Ectodermal cell (in vitro differentiated cells): ENCODE results near the gene KCNH3.
A peak's percentile ranks its signal among the peaks of the same experiment; 100 is the strongest.

ENCODE experiments used
- H3K27ac ChIP-seq: 2 replicates; pipeline ENCODE4 v1.7.0; 2013; ENCODE audit warnings: mild to moderate bottlenecking, low read depth, low read length; ENCODE audit not compliant: insufficient read depth, poor library complexity, severe bottlenecking
- H3K27me3 ChIP-seq: 2 replicates; pipeline ENCODE4 v1.7.0; 2013; ENCODE audit warnings: mild to moderate bottlenecking, low read length; ENCODE audit not compliant: insufficient read depth, control insufficient read depth, poor library complexity, severe bottlenecking
- H3K36me3 ChIP-seq: one replicate; pipeline ENCODE4 v1.7.0; 2013; ENCODE audit warnings: low read length; ENCODE audit not compliant: control insufficient read depth, insufficient read depth
- H3K4me1 ChIP-seq: one replicate; pipeline ENCODE4 v1.7.0; 2013; ENCODE audit warnings: low read length; ENCODE audit not compliant: control insufficient read depth, insufficient read depth
- H3K4me3 ChIP-seq: 2 replicates; pipeline ENCODE4 v1.7.0; 2013; ENCODE audit warnings: low read depth, low read length, control low read depth; ENCODE audit not compliant: insufficient read depth
- H3K9me3 ChIP-seq: 2 replicates; pipeline ENCODE4 v1.7.0; 2013; ENCODE audit warnings: mild to moderate bottlenecking, low read length, moderate library complexity; ENCODE audit not compliant: control insufficient read depth
- WGBS, 2 experiments: methylation state at CpG; one replicate each; pipeline ENCODE4 v1.1.7; 2013; ENCODE audit warnings: missing lambda C conversion rate in 2 of 2; 5-methylcytosine and 5-hydroxymethylcytosine counted together

KCNH3 gene

GRCh38 chr12:49560695-49561094, 21.9 kb downstream of the KCNH3 start:
- Histone ChIP-seq H3K27me3 (no peaks in the 10 kb centered on the region), H3K36me3 (peaks cover 61% of the 10 kb centered on the region), H3K27ac (no peak overlapping the region), H3K4me3 (no peak overlapping the region), H3K9me3 (no peaks in the 10 kb centered on the region), H3K4me1 (no peaks in the 10 kb centered on the region)
- 95 to 96% methylated on average over 7 of the region's 7 CpGs for WGBS, 2 experiments

GRCh38 chr12:49562233-49562632, 23.4 kb downstream of the KCNH3 start:
- Histone ChIP-seq H3K27me3 (no peaks in the 10 kb centered on the region), H3K36me3 (peaks cover 61% of the 10 kb centered on the region), H3K4me1 (peaks cover 5% of the 10 kb centered on the region), H3K4me3 (no peak overlapping the region), H3K9me3 (no peaks in the 10 kb centered on the region), H3K27ac (no peak overlapping the region)
- WGBS, 2 experiments: 96 to 97% methylated on average over 6 of the region's 6 CpGs

DNA sequence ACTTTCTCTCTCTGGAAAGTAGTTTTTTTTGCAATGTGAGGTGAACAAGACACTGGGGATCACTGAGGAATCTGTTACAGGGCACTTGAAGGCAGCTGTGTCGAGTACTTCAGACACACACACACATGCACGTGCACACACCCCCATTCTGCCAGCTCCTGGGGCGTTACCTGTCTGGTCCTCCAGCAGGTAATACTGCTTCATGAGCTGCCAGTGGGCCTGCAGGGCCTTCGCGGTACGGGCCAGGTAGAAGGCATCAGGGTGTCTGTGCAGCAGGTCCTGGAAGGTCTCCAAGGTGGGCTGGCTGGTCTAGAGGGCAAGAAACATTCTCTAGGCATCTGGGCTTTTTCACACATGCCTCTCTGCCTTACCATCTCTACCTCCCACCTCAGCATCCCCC, 24.0 kb downstream of the KCNH3 start:
- Histone ChIP-seq H3K4me3 (no peak overlapping the region), H3K36me3 (peaks cover 61% of the 10 kb centered on the region), H3K27me3 (no peaks in the 10 kb centered on the region), H3K9me3 (no peaks in the 10 kb centered on the region), H3K4me1 (peaks cover 5% of the 10 kb centered on the region), H3K27ac (no peak overlapping the region)
- WGBS, 2 experiments: 96 to 97% methylated on average over 6 of the region's 6 CpGs

- Histone ChIP-seq H3K27me3 (no peaks in the 10 kb centered on the region), H3K36me3 (peaks cover 53% of the 10 kb centered on the region), H3K4me1 (peaks cover 8% of the 10 kb centered on the region), H3K27ac (no peak overlapping the region), H3K4me3 (no peak overlapping the region), H3K9me3 (no peaks in the 10 kb centered on the region)
- 96 to 99% methylated on average over 14 of the region's 14 CpGs for WGBS, 2 experiments
These were observed 25.3 kb downstream of the KCNH3 start for GRCh38 chr12:49563951-49564685.

GRCh38 chr12:49564686-49565405, 26.0 kb downstream of the KCNH3 start:
- Histone ChIP-seq H3K36me3 (peaks cover 48% of the 10 kb centered on the region), H3K4me1 (peaks cover 10% of the 10 kb centered on the region), H3K27me3 (no peaks in the 10 kb centered on the region), H3K4me3 (no peak overlapping the region), H3K27ac (no peak overlapping the region), H3K9me3 (no peaks in the 10 kb centered on the region)
- WGBS, 2 experiments: 95 to 96% methylated on average over 8 of the region's 8 CpGs

- Histone ChIP-seq H3K4me1 (peaks cover 10% of the 10 kb centered on the region), H3K36me3 (peaks cover 42% of the 10 kb centered on the region), H3K27me3 (no peaks in the 10 kb centered on the region), H3K4me3 (no peak overlapping the region), H3K9me3 (no peaks in the 10 kb centered on the region), H3K27ac (no peak overlapping the region)
- 94% methylated on average over 12 of the region's 12 CpGs for WGBS, 2 experiments
These were observed 26.8 kb downstream of the KCNH3 start for GRCh38 chr12:49565406-49566265.

DNA sequence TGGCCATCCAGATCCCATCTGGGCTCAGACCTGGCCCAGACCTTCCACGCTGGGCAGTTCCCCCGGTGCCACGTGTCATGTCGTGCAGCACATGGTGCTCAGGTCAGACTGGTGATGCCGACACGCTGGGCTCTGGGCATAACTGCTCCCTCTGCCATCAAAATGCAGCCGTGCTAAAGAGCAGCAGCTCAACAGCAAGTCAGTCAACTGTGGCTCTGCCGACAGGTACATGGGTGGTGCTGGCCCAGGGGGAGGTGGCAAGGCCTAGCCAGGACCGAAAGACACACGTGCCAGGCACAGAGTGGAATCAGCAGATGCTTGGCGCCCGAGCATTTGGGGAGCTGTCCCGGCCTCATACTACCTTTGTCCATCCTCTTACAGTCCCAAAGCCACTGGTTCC, 27.5 kb downstream of the KCNH3 start:
- Histone ChIP-seq H3K4me3 (peak overlapping the region; percentile 99), H3K27ac (no peak overlapping the region), H3K4me1 (peaks cover 10% of the 10 kb centered on the region), H3K27me3 (no peaks in the 10 kb centered on the region), H3K9me3 (no peaks in the 10 kb centered on the region), H3K36me3 (peaks cover 34% of the 10 kb centered on the region)
- WGBS, 2 experiments: 95 to 96% methylated on average over 13 of the region's 13 CpGs

GRCh38 chr12:49567302-49567610, 28.4 kb downstream of the KCNH3 start:
- H3K27ac ChIP-seq: no peak overlapping the region

GRCh38 chr12:49567611-49568441, 29.0 kb downstream of the KCNH3 start, which contains the start of gene MCRS1:
Gene MCRS1 (minus strand): TSS chr12:49568142. CDS start chr12:49566731, 1,411 bp downstream.
- H3K36me3 ChIP-seq: peaks cover 23% of the 10 kb centered on the region
- H3K27ac ChIP-seq: peak within 1 kb of the TSS; percentile 64
- peaks cover 10% of the 10 kb centered on the region for H3K4me1 ChIP-seq

More at GRCh38 chr12:49567302-49567610, 28.4 kb downstream of the KCNH3 start:
- Histone ChIP-seq H3K27me3 (no peaks in the 10 kb centered on the region), H3K4me1 (peaks cover 10% of the 10 kb centered on the region), H3K4me3 (peak overlapping the region; percentile 99), H3K9me3 (no peaks in the 10 kb centered on the region), H3K36me3 (peaks cover 28% of the 10 kb centered on the region)
- 11 to 12% methylated on average over 11 of the region's 11 CpGs for WGBS, 2 experiments

More at GRCh38 chr12:49567611-49568441, 29.0 kb downstream of the KCNH3 start, which contains the start of gene MCRS1:
- Histone ChIP-seq H3K4me3 (peak within 1 kb of the TSS; percentile 99), H3K9me3 (no peaks in the 10 kb centered on the region), H3K27me3 (no peaks in the 10 kb centered on the region)
- WGBS, 2 experiments: 0% methylated on average over 54 of the region's 54 CpGs
